ENCODE results near the gene UGT1A3. TPM values are rescaled to one million over a fixed set of nuclear protein-coding genes. Genes with fewer than 3 reads are reported as not detected.

The UGT1A3 gene
- total RNA-seq, 6 experiments from 2014 or later, result not detected

DNA sequence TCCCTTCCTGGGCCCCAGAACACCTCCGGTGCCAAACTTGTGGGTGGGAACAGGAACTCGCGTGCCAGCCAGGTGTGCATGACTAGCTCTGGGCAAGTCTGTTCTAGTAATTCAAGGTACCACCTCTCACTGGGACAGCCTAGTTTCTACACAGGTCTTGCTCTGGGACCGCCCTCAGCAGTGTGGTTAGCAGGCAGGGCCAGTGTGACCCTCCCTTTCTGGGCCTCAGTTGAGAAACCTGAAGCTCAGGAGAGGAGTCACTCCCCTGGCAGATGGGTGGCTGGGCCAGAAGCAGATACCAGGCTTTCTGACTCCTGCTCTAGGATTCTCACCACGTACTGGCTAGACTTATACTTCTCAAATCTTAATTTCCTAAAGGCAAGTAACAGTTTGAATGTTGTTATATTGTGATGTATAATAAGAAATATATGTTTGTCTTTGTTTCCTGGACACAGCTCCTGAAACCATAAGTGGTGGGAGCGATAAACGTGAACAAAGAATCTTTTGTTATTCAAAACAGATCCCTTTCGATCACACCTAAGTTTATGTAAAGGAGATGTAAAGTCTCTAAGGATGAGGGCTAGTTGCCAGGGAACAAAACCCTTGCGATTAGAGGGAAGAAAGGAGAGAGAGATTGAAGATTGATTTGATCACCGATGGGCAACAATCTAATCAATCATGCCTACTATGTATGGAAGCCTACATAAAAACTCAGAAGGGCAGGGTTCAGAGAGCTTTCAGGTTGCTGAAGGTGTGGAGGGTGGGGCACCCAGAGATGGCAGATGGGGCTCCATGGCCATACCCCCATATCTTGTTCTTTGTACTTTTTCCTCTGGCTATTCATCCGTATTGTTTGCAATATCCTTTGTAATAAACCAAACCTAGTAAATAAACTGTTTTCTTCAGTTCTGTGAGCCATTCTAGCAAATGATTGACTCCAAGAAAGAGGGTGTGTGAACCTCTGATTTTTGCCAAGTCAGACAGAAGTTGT is 37.1 kb upstream of the UGT1A3 start:
- Mint-ChIP-seq H3K4me1 (ENCODE audit: low read depth) (peaks cover 4% of the 10 kb centered on the region; the same call in 1 of the 2 replicates), H3K9me3 (peaks cover 4% of the 10 kb centered on the region), H3K27ac (no peak overlapping the region), H3K27me3 (ENCODE audit: insufficient read depth) (peaks cover 7% of the 10 kb centered on the region; the same call in 1 of the 2 replicates), H3K4me3 (no peak overlapping the region), H3K36me3 (ENCODE audit: low read depth) (no peaks in the 10 kb centered on the region)
- TF ChIP-seq, protein P1, sequence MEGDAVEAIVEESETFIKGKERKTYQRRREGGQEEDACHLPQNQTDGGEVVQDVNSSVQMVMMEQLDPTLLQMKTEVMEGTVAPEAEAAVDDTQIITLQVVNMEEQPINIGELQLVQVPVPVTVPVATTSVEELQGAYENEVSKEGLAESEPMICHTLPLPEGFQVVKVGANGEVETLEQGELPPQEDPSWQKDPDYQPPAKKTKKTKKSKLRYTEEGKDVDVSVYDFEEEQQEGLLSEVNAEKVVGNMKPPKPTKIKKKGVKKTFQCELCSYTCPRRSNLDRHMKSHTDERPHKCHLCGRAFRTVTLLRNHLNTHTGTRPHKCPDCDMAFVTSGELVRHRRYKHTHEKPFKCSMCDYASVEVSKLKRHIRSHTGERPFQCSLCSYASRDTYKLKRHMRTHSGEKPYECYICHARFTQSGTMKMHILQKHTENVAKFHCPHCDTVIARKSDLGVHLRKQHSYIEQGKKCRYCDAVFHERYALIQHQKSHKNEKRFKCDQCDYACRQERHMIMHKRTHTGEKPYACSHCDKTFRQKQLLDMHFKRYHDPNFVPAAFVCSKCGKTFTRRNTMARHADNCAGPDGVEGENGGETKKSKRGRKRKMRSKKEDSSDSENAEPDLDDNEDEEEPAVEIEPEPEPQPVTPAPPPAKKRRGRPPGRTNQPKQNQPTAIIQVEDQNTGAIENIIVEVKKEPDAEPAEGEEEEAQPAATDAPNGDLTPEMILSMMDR (IDR thresholded peaks at IDR 0.05), result no peak
- DNase-seq, result no peak

DNA sequence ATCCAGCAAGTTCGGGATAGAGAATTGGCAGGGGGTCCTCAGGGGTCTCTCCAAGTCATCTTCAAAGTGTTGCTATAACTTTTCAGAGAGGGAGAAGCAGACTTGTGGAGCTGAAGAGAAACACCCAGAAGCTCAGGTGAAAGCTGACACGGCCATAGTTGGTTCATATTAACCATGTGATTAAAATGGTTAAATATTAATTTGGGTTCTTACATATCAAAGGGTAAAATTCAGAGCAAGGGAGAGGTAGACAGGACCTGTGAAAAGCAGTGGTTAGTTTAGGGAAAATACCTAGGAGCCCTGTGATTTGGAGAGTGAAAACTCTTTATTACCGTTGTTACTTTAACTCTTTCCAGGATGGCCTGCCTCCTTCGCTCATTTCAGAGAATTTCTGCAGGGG is 36.2 kb upstream of the UGT1A3 start, which contains the start of gene UGT1A6:
TSS of gene UGT1A6 (plus strand) at position 243 of the 400 bp plus-strand sequence. CDS start at position 358, 115 bp downstream.
- Mint-ChIP-seq H3K4me3 (no peak within 1 kb of the TSS), H3K36me3 (ENCODE audit: low read depth) (no peaks in the 10 kb centered on the region), H3K9me3 (peaks cover 4% of the 10 kb centered on the region)

GRCh38 chr2:233693963-233694362 is 34.9 kb upstream of the UGT1A3 start:
- Mint-ChIP-seq H3K9me3 (no peaks in the 10 kb centered on the region; the same call in 1 of the 2 replicates), H3K4me3 (no peak overlapping the region), H3K27me3 (ENCODE audit: insufficient read depth) (peaks cover 7% of the 10 kb centered on the region; the same call in 1 of the 2 replicates), H3K27ac (no peak overlapping the region), H3K4me1 (ENCODE audit: low read depth) (peaks cover 4% of the 10 kb centered on the region; the same call in 1 of the 2 replicates), H3K36me3 (ENCODE audit: low read depth) (no peaks in the 10 kb centered on the region)
- no peak for DNase-seq
- TF ChIP-seq, protein P1 (IDR thresholded peaks at IDR 0.05), result no peak

More for the DNA sequence above, 36.2 kb upstream of the UGT1A3 start, which contains the start of gene UGT1A6:
- Mint-ChIP-seq H3K4me1 (ENCODE audit: low read depth) (peaks cover 4% of the 10 kb centered on the region; the same call in 1 of the 2 replicates), H3K27ac (no peak within 1 kb of the TSS), H3K27me3 (ENCODE audit: insufficient read depth) (peaks cover 7% of the 10 kb centered on the region; the same call in 1 of the 2 replicates)
- DNase-seq, result no peak
- TF ChIP-seq, protein P1 (IDR thresholded peaks at IDR 0.05), result no peak

DNA sequence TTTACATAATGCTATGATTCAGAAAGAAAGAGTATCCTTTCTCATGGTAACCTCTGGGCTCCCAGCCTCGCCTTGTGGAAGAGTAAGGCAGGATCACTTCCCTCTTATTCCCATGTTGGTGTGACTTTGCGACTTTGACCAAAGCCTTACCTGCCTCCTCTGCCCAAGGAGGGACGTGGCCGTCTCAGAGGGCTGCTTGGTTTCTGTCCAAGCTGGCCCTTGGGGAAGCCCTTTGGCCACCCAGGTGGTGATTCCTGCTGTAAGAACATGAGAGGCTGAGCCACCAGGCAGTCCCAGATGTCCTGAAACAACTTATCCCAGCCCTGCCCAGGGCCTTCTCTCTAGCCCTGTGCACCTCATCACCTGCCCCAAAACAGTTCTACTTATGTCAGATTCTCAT is 30.1 kb upstream of the UGT1A3 start:
- Mint-ChIP-seq H3K27ac (no peak overlapping the region), H3K4me1 (ENCODE audit: low read depth) (no peaks in the 10 kb centered on the region; the same call in 1 of the 2 replicates), H3K9me3 (no peaks in the 10 kb centered on the region; the same call in 1 of the 2 replicates), H3K4me3 (no peak overlapping the region), H3K36me3 (ENCODE audit: low read depth) (no peaks in the 10 kb centered on the region), H3K27me3 (ENCODE audit: insufficient read depth) (no peaks in the 10 kb centered on the region)
- TF ChIP-seq, protein P1 (IDR thresholded peaks at IDR 0.05), result no peak
- DNase-seq, result no peak

DNA sequence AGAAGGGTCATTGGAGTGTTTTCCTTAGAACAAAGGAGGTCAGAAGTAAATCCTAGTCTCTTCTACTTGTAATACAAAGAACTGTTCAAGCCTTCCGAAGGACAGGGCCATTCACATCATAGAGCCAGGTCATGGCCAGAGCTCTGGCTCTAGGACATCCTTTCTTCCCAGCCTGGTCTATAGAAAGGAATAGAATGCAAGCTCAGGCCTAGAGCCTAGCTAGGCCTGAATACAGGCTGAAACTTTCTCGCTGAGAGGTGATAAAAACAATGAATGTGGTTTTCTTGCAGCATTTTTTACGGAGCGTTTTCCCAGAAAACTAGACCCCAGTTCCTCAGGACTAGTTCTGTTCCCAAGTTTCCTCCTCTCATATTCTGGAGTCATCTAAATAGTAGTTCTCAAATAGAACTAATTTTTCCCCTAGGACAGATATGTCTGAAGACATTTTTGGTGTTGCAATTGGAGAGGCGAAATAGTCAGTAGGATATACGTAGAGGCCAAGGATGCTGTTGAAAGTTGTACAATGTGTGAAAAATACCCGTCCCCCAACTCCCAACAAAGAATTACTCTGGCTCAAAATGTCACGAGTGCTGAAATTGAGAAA is 29.3 kb upstream of the UGT1A3 start:
- TF ChIP-seq, protein P1 (IDR thresholded peaks at IDR 0.05), result no peak
- DNase-seq, result no peak
- H3K36me3 Mint-ChIP-seq (ENCODE audit: low read depth), result no peaks in the 10 kb centered on the region
- no peaks in the 10 kb centered on the region; the same call in 1 of the 2 replicates for H3K4me1 Mint-ChIP-seq (ENCODE audit: low read depth)
- H3K27me3 Mint-ChIP-seq (ENCODE audit: insufficient read depth), result no peaks in the 10 kb centered on the region
- no peaks in the 10 kb centered on the region; the same call in 1 of the 2 replicates for H3K9me3 Mint-ChIP-seq
- H3K4me3 Mint-ChIP-seq, result no peak overlapping the region
- H3K27ac Mint-ChIP-seq, result peak overlapping the region; percentile 93

Data from HFFc6 (cell line).